ENCODE measurements around the gene CRISP1.
"Not testable (repeated sequence)": the region's sequence is repeated elsewhere in the genome, so short reads cannot be mapped to it uniquely, and the experiment has no call there.

The CRISP1 gene, protein sequence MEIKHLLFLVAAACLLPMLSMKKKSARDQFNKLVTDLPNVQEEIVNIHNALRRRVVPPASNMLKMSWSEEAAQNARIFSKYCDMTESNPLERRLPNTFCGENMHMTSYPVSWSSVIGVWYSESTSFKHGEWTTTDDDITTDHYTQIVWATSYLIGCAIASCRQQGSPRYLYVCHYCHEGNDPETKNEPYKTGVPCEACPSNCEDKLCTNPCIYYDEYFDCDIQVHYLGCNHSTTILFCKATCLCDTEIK

DNA sequence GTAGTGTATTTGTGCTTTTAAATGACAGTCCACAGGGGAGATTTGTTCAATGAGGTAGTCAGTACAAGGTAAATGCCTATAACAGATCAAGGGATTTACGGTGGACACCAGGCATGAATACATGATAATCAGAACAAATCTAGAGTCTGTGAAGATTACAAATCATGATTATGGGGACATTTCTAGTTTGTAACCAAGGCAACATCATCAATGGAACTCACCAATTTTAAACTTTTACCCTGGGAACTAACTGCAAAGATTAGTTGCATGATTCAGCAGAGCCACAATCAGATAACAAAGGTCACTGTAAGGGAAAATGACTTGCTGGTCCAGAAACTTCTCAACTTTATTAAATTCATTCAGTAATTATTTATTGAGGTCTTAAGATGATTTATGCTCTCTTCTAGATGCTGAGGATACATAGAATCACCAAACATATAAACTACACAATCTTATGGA is at the start of gene CRISP1:
Gene CRISP1, minus strand, starts transcription at position 51 of the 459 bp plus-strand sequence. CDS start 9,135 bp downstream, outside the sequence.
- H3K36me3 ChIP-seq (ENCODE audit: control insufficient read depth, low read depth, low read length) = no peaks in the 10 kb centered on the region
- H3K4me3 ChIP-seq (ENCODE audit: low read length) = no peak within 1 kb of the TSS
- H3K9me3 ChIP-seq (ENCODE audit: control insufficient read depth, low read depth, low read length) = no peaks in the 10 kb centered on the region
- no peak within 1 kb of the TSS for H3K9ac ChIP-seq (ENCODE audit: low read length)
- no peaks in the 10 kb centered on the region for H3K4me1 ChIP-seq (ENCODE audit: control insufficient read depth, low read depth, low read length)
- H3K27ac ChIP-seq (ENCODE audit: low read length) = no peak within 1 kb of the TSS
- no peaks in the 10 kb centered on the region for H3K27me3 ChIP-seq (ENCODE audit: control insufficient read depth, insufficient read depth, low read length)

DNA sequence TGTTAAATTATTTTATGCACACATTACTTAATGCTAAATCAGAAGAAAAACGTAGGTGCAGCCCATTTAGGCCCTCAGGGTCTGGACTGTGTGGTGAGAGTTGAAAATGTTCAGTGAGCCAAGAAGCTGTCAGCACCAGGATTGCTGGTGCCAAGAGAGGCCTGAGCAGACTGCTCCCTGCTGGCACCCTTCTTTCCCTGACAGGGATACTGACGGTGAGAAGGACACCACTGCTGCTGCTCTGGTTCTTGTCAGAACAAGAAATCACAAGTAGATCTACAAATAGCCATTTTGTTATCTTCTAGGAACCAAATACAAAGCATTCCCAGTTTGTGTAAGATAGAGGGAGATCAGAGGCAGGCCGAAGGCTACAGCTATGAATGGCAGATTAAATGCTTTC is 48.7 kb upstream of the CRISP1 start:
- H3K27me3 ChIP-seq (ENCODE audit: control insufficient read depth, insufficient read depth, low read length) = no peaks in the 10 kb centered on the region
- H3K4me1 ChIP-seq (ENCODE audit: control insufficient read depth, low read depth, low read length) = peaks cover 56% of the 10 kb centered on the region
- no peaks in the 10 kb centered on the region for H3K36me3 ChIP-seq (ENCODE audit: control insufficient read depth, low read depth, low read length)
- H3K9me3 ChIP-seq (ENCODE audit: control insufficient read depth, low read depth, low read length) = no peaks in the 10 kb centered on the region
- H3K4me3 ChIP-seq (ENCODE audit: low read length) = no peak overlapping the region
- no peak overlapping the region for H3K9ac ChIP-seq (ENCODE audit: low read length)
- H3K27ac ChIP-seq (ENCODE audit: low read length) = no peak overlapping the region

DNA sequence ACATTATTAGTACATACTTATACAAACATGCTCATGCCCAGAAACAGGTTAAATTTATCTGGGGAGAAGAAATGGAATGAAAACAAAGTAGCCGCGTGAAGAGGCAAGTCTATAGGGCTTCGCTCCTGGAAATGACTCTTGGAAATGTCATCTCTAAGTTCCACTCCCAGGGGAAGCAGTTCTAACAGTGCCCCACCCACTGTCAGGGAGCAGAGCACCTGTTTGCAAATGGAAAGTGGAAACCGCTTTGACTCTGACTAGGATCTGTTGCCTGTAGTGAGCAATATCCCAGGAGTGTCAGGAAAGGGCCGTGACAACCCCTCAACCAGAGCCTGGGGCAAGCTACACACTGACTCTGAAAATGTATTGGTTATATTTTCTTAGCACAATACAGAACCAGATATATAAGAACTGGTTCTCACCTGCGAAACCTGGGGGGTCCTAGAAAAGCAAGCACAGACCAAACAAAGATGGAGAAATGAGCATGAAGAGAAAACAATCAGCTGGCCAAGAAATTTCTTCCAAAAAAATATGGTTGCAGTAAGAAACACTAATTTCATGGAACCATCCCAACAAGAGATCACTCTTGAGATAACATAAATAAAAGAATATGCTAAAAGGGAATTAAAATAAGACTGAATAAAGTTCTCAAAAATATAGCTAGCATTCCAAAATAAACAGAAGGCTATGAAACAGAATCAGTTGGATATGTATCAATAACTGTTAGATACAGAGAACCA is 47.5 kb upstream of the CRISP1 start:
- H3K4me3 ChIP-seq (ENCODE audit: low read length) = no peak overlapping the region
- H3K27ac ChIP-seq (ENCODE audit: low read length) = no peak overlapping the region
- H3K9ac ChIP-seq (ENCODE audit: low read length) = no peak overlapping the region
- H3K9me3 ChIP-seq (ENCODE audit: control insufficient read depth, low read depth, low read length) = no peaks in the 10 kb centered on the region
- no peaks in the 10 kb centered on the region for H3K36me3 ChIP-seq (ENCODE audit: control insufficient read depth, low read depth, low read length)
- H3K27me3 ChIP-seq (ENCODE audit: control insufficient read depth, insufficient read depth, low read length) = no peaks in the 10 kb centered on the region
- peaks cover 58% of the 10 kb centered on the region for H3K4me1 ChIP-seq (ENCODE audit: control insufficient read depth, low read depth, low read length)

DNA sequence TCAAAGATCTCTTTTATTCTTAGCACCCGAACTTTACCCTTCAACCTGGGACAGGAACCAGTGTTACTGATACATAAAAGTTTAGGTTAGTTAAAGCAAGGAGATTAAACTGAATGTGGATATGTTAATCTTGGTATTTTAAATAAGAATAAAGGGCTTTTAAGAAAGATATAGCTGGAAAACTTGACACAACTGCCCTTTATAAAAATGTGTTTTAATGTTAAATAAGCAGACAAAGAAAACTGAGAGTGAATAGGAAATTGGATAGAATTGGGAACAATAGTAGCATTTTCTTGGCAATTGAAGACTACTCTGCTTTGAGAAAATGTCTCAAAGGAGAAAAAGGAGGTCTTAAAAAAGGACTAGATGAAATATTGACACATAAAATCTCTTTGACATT is 45.9 kb upstream of the CRISP1 start:
- Histone ChIP-seq H3K4me1 (ENCODE audit: control insufficient read depth, low read depth, low read length) (peaks cover 67% of the 10 kb centered on the region), H3K27me3 (ENCODE audit: control insufficient read depth, insufficient read depth, low read length) (no peaks in the 10 kb centered on the region), H3K27ac (ENCODE audit: low read length) (peak overlapping the region; percentile 65), H3K9ac (ENCODE audit: low read length) (no peak overlapping the region), H3K4me3 (ENCODE audit: low read length) (peak overlapping the region; percentile 27), H3K36me3 (ENCODE audit: control insufficient read depth, low read depth, low read length) (no peaks in the 10 kb centered on the region), H3K9me3 (ENCODE audit: control insufficient read depth, low read depth, low read length) (no peaks in the 10 kb centered on the region)

DNA sequence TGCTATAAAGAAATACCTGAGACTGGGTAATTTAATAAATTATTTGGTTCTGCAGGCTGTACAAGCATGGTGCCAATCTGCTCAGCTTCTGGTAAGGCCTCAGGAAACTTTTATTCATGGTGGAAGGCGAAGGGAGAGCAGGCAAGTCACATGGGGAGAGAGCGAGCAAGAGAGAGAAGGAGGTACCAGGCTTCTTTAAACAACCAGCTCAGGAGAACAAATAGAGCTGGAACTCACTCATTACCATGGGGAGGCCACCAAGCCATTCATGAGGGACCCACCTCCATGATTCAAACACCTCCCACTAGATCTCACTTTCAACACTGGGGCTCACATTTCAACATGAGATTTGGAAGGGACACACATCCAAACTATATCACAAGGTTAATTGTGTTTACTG is 44.9 kb upstream of the CRISP1 start:
- Histone ChIP-seq H3K4me1 (ENCODE audit: control insufficient read depth, low read depth, low read length) (peaks cover 60% of the 10 kb centered on the region), H3K27ac (ENCODE audit: low read length) (no peak overlapping the region), H3K9me3 (ENCODE audit: control insufficient read depth, low read depth, low read length) (no peaks in the 10 kb centered on the region), H3K36me3 (ENCODE audit: control insufficient read depth, low read depth, low read length) (no peaks in the 10 kb centered on the region), H3K4me3 (ENCODE audit: low read length) (peak overlapping the region; percentile 27), H3K9ac (ENCODE audit: low read length) (no peak overlapping the region), H3K27me3 (ENCODE audit: control insufficient read depth, insufficient read depth, low read length) (no peaks in the 10 kb centered on the region)

DNA sequence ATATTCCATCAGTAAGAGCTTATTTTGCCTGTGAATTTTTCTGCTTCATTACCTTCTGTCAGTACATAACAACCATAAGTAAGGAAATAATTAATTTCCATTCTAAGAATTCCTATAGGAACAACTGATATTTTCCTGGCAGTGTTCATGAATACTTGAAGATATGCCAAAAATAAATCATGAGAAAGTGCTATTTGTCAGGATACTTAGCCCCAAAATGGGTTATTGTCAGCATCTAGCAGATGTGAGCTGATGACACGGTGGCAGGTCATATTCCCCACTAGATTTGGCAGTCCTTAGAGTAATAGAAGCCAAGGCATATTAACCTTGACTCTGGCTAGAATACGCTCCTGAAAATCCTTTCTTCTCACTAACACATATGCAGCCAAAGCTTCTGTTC is 43.2 kb upstream of the CRISP1 start:
- Histone ChIP-seq H3K27ac (ENCODE audit: low read length) (no peak overlapping the region), H3K4me3 (ENCODE audit: low read length) (no peak overlapping the region), H3K36me3 (ENCODE audit: control insufficient read depth, low read depth, low read length) (no peaks in the 10 kb centered on the region), H3K4me1 (ENCODE audit: control insufficient read depth, low read depth, low read length) (peaks cover 65% of the 10 kb centered on the region), H3K9me3 (ENCODE audit: control insufficient read depth, low read depth, low read length) (no peaks in the 10 kb centered on the region), H3K9ac (ENCODE audit: low read length) (no peak overlapping the region), H3K27me3 (ENCODE audit: control insufficient read depth, insufficient read depth, low read length) (no peaks in the 10 kb centered on the region)

DNA sequence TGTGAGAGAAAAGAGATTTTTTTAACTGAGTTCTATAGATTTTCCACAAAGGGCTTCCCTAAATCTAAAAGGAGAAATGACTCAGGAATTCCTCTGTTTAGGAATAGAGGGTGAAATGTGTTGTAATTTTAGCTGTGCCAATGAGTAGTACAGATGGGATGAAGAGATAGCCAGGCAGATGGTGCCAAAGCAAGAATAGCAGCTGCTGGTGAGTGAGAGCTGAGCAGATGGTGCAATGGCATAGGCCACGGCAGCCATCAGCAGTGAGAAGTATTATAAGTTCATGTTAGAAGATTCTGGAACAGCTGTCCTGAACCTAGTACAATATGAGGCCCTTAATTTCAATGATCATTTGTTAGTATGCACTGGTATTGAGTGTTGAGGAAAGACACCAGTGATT is 40.2 kb upstream of the CRISP1 start:
- Histone ChIP-seq H3K27me3 (ENCODE audit: control insufficient read depth, insufficient read depth, low read length) (no peaks in the 10 kb centered on the region), H3K4me3 (ENCODE audit: low read length) (no peak overlapping the region), H3K9me3 (ENCODE audit: control insufficient read depth, low read depth, low read length) (no peaks in the 10 kb centered on the region), H3K36me3 (ENCODE audit: control insufficient read depth, low read depth, low read length) (no peaks in the 10 kb centered on the region), H3K27ac (ENCODE audit: low read length) (no peak overlapping the region), H3K9ac (ENCODE audit: low read length) (no peak overlapping the region), H3K4me1 (ENCODE audit: control insufficient read depth, low read depth, low read length) (peaks cover 40% of the 10 kb centered on the region)

DNA sequence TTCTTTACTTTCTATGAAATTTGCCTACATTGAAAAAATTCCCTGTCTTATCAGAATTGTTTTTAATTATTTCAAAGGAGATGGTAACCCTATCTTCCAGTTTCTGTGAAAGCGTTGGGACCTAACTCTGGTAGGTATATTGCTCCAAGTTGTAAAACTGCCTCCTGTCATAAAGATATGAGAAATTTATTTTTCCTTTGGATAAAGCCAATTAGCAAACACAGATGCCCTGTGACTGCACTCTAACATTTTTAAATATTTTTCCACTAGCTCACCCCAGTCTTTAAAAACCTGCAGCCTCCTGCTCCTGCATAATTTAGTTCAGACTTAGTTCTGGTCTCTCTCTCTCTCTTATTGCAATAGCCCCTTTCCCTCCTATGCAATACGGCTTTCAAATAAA is 39.0 kb upstream of the CRISP1 start:
- Histone ChIP-seq H3K36me3 (ENCODE audit: control insufficient read depth, low read depth, low read length) (no peaks in the 10 kb centered on the region), H3K4me3 (ENCODE audit: low read length) (no peak overlapping the region), H3K9me3 (ENCODE audit: control insufficient read depth, low read depth, low read length) (no peaks in the 10 kb centered on the region), H3K27me3 (ENCODE audit: control insufficient read depth, insufficient read depth, low read length) (no peaks in the 10 kb centered on the region), H3K9ac (ENCODE audit: low read length) (no peak overlapping the region), H3K27ac (ENCODE audit: low read length) (no peak overlapping the region), H3K4me1 (ENCODE audit: control insufficient read depth, low read depth, low read length) (peaks cover 30% of the 10 kb centered on the region)

DNA sequence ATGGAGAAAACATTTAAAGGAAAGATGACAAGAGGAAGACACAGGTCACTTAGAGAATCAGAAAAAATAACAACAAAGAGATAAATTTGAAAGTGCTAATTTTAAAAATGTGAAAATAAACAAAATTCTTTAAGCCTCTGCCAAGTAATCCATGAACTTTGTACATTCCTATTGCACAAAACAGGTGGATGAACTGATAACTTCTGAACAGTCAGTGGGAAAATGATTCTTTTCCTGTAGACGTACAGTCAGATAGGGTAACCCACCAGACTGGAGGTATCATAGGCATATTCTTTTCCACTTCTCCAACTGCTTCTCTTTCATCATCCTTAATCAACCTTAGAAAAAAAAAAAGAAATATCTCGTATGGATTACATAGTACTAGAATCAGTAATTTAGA is 36.5 kb upstream of the CRISP1 start:
- Histone ChIP-seq H3K9me3 (ENCODE audit: control insufficient read depth, low read depth, low read length) (no peaks in the 10 kb centered on the region), H3K27me3 (ENCODE audit: control insufficient read depth, insufficient read depth, low read length) (no peaks in the 10 kb centered on the region), H3K36me3 (ENCODE audit: control insufficient read depth, low read depth, low read length) (no peaks in the 10 kb centered on the region), H3K4me1 (ENCODE audit: control insufficient read depth, low read depth, low read length) (peaks cover 12% of the 10 kb centered on the region), H3K27ac (ENCODE audit: low read length) (no peak overlapping the region), H3K4me3 (ENCODE audit: low read length) (no peak overlapping the region), H3K9ac (ENCODE audit: low read length) (no peak overlapping the region)

DNA sequence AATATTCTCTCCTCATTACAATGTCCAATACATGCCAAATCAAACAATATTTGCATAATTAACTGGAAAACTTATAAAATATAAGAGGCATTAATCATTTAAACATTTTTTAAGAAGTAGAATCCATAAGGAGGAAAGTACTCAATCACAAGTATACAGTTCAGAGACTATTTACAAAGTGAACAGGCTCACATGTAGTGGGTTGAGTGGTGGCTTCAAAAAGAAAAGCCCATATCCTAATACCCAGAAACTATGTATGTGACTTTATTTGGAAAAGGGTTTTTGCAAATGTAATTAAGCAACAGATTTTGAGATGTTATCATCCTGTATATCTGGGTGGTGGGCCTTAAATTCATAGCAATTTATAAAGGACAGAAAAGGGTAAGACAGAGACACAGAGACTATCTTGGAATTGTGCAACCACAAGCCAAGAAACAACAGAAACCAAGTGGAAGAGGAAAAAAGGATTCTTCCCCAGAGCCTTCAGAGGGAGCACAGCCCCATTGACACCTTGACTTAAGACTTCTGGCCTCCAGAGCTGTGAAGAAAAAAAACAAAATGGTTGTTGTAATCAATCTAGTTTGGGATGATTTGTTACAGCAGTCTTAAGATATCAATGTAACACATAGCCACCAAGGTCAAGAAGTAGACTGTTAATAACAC is 32.7 kb upstream of the CRISP1 start:
- Histone ChIP-seq H3K27ac (ENCODE audit: low read length) (no peak overlapping the region), H3K4me1 (ENCODE audit: control insufficient read depth, low read depth, low read length) (no peaks in the 10 kb centered on the region), H3K36me3 (ENCODE audit: control insufficient read depth, low read depth, low read length) (no peaks in the 10 kb centered on the region), H3K9me3 (ENCODE audit: control insufficient read depth, low read depth, low read length) (no peaks in the 10 kb centered on the region), H3K9ac (ENCODE audit: low read length) (no peak overlapping the region), H3K4me3 (ENCODE audit: low read length) (no peak overlapping the region), H3K27me3 (ENCODE audit: control insufficient read depth, insufficient read depth, low read length) (no peaks in the 10 kb centered on the region)

DNA sequence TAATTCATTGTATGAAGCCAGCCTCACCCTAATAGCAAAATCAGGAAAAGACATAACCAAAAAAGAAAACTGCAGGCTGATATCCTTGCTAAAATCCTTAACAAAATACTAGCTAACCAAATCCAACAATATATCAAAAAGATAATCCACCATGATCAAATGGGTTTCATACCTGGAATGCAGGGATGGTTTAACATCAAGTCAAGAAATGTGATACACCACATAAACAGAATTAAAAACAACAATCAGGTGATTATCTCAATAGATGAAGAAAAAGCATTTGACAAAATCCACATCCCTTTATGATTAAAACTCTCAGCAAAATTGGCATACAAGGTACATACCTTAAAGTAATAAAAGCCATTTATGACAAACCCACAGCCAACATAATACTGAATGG is 29.2 kb upstream of the CRISP1 start:
- peaks cover 31% of the 10 kb centered on the region for H3K27me3 ChIP-seq (ENCODE audit: control insufficient read depth, insufficient read depth, low read length)
- H3K9me3 ChIP-seq (ENCODE audit: control insufficient read depth, low read depth, low read length); H3K9ac ChIP-seq (ENCODE audit: low read length); H3K36me3 ChIP-seq (ENCODE audit: control insufficient read depth, low read depth, low read length); H3K4me3 ChIP-seq (ENCODE audit: low read length); H3K27ac ChIP-seq (ENCODE audit: low read length): not testable (repeated sequence)
- H3K4me1 ChIP-seq (ENCODE audit: control insufficient read depth, low read depth, low read length) = peaks cover 17% of the 10 kb centered on the region
